Keratinocyte (primary cell): ENCODE data around the gene GAGE1. TPM values are rescaled to one million over a fixed set of nuclear protein-coding genes. Genes with fewer than 3 reads are reported as not detected.

ENCODE experiments used
- DNase-seq: peaks from one replicate; pipeline ENCODE4 v3.0.0-alpha.2; 2011; ENCODE audit warnings: low read depth, missing footprints, low spot score
- FAIRE-seq: peaks from 2 replicates; lab custom pipeline; 2011; peaks lifted over from hg19 to GRCh38; lab: Jason Lieb, UNC
- H2AFZ ChIP-seq: 2 replicates; pipeline ENCODE4 v1.6.0; 2012; ENCODE audit warnings: low read length, control low read depth, inconsistent platforms; ENCODE audit not compliant: control insufficient read depth
- H3K27ac ChIP-seq: 2 replicates; pipeline ENCODE4 v1.5.1; 2011; ENCODE audit warnings: low read length; ENCODE audit not compliant: control insufficient read depth, insufficient read depth
- H3K27me3 ChIP-seq: 3 replicates; pipeline ENCODE4 v1.6.0; 2011; ENCODE audit warnings: low read length; ENCODE audit not compliant: control insufficient read depth, insufficient read depth; ENCODE audit errors: extremely low read depth
- H3K36me3 ChIP-seq, 2 experiments: 2 replicates in 1 of 2; 3 replicates in 1 of 2; pipeline ENCODE4 v1.5.1; 2011; ENCODE audit warnings: low read length in 2 of 2, mild to moderate bottlenecking in 1 of 2; ENCODE audit not compliant: control insufficient read depth in 2 of 2, insufficient read depth in 2 of 2; ENCODE audit errors: extremely low read depth in 1 of 2
- H3K4me1 ChIP-seq: 3 replicates; pipeline ENCODE4 v1.5.1; 2011; ENCODE audit warnings: low read length; ENCODE audit not compliant: control insufficient read depth, insufficient read depth; ENCODE audit errors: extremely low read depth
- H3K4me2 ChIP-seq: 3 replicates; pipeline ENCODE4 v1.6.0; 2011; ENCODE audit warnings: low read depth, low read length; ENCODE audit not compliant: control insufficient read depth, insufficient read depth; ENCODE audit errors: extremely low read depth
- H3K4me3 ChIP-seq, 3 experiments: fragments of 200-600 bp in 1 of 3; sonication (generic) in 1 of 3; 2 replicates in 2 of 3; 3 replicates in 1 of 3; pipeline ENCODE4 v1.5.1; 2011 to 2016; ENCODE audit warnings: low read length in 3 of 3, mild to moderate bottlenecking in 3 of 3, control low read depth in 2 of 3, inconsistent platforms in 1 of 3, low read depth in 1 of 3, mixed read lengths in 1 of 3, mixed run types in 1 of 3, moderate library complexity in 1 of 3; ENCODE audit not compliant: control insufficient read depth in 2 of 3, insufficient read depth in 2 of 3; ENCODE audit errors: extremely low read depth in 1 of 3
- H3K79me2 ChIP-seq: 2 replicates; pipeline ENCODE4 v1.6.0; 2012; ENCODE audit warnings: low read length; ENCODE audit not compliant: control insufficient read depth, insufficient read depth
- H3K9ac ChIP-seq: 3 replicates; pipeline ENCODE4 v1.6.0; 2011; ENCODE audit warnings: low read length; ENCODE audit not compliant: control insufficient read depth, insufficient read depth; ENCODE audit errors: extremely low read depth
- H3K9me1 ChIP-seq: 3 replicates; pipeline ENCODE4 v1.6.0; 2011; ENCODE audit warnings: low read length; ENCODE audit not compliant: control insufficient read depth, insufficient read depth; ENCODE audit errors: extremely low read depth
- H3K9me3 ChIP-seq: 2 replicates; pipeline ENCODE4 v1.5.1; 2012; ENCODE audit warnings: low read depth, low read length; ENCODE audit not compliant: control insufficient read depth
- H4K20me1 ChIP-seq: 3 replicates; pipeline ENCODE4 v1.6.0; 2011; ENCODE audit warnings: low read length; ENCODE audit not compliant: control insufficient read depth, insufficient read depth; ENCODE audit errors: extremely low read depth
- EZH2 ChIP-seq: IDR thresholded peaks from one replicate; pipeline ENCODE4 v1.6.1; 2012; ENCODE audit warnings: inconsistent platforms, mild to moderate bottlenecking, low read length, moderate library complexity
- dilution Hi-C: fragments of 300-500 bp; cut with MboI; formaldehyde crosslinking; loops from one replicate; pipeline ENCODE4 v1.7.0; 2020; ENCODE audit warnings: low sequenced_read_pairs; ENCODE audit not compliant: extremely low pct_ligation_motif_present
- polyA plus RNA-seq, 5 experiments: library from polyadenylated mRNA; depleted of rRNA in 3 of 5; stranded (reverse) in 3 of 5; stranded (forward) in 1 of 5; unstranded in 1 of 5; fragments of >200 nt; gene quantifications; 1 replicate in 1 of 5; 2 replicates in 3 of 5; 3 replicates in 1 of 5; pipeline versions ENCODE4 v1.2.1 to v1.2.3, GENCODE V29; 2011 to 2012; ENCODE audit warnings: missing spikeins in 2 of 5, low read depth in 1 of 5, low replicate concordance in 1 of 5
- TF ChIP-seq, protein P1 (sequence below), 3 experiments: IDR thresholded peaks in 1 of 3; conservative IDR thresholded peaks in 1 of 3; optimal IDR thresholded peaks in 1 of 3; 2 replicates in 2 of 3; 3 replicates in 1 of 3; pipeline versions ENCODE3 to v1.5.1; 2011; ENCODE audit warnings: low read length in 3 of 3, mild to moderate bottlenecking in 3 of 3, moderate library complexity in 2 of 3, control low read depth in 1 of 3, inconsistent platforms in 1 of 3; ENCODE audit not compliant: insufficient read depth in 2 of 3; ENCODE audit errors: extremely low read depth in 1 of 3

GAGE1 gene
- polyA plus RNA-seq, 1 donor (not counting 4 experiments of a cell fraction or from before 2014, with no cell fraction given): not detected

DNA sequence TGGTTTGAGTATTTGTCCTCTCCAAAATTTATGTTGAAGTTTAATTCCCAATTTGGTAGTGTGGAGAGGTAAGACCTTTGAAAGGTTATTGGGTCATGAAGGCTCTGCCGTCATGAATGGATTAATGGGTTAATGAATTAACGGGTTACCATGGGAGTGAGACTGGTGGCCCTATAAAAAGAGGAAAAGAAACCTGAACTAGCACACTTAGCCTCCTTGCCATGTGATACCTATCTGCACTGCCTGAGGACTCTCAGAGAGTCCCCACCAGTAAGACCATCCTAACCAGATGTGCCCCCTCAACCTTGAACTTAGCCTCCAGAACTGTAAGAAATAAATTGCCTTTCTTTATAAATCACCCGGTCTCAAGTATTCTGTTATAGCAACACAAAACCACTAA, 57.7 kb downstream of the GAGE1 start:
- no peak overlapping the region for H2AFZ ChIP-seq
- no peaks in the 10 kb centered on the region for H3K4me1 ChIP-seq
- dilution Hi-C loops: no loop called here
- FAIRE-seq (no peak), DNase-seq (no peak)
- H3K27me3 ChIP-seq: no peaks in the 10 kb centered on the region
- TF ChIP-seq, protein P1, sequence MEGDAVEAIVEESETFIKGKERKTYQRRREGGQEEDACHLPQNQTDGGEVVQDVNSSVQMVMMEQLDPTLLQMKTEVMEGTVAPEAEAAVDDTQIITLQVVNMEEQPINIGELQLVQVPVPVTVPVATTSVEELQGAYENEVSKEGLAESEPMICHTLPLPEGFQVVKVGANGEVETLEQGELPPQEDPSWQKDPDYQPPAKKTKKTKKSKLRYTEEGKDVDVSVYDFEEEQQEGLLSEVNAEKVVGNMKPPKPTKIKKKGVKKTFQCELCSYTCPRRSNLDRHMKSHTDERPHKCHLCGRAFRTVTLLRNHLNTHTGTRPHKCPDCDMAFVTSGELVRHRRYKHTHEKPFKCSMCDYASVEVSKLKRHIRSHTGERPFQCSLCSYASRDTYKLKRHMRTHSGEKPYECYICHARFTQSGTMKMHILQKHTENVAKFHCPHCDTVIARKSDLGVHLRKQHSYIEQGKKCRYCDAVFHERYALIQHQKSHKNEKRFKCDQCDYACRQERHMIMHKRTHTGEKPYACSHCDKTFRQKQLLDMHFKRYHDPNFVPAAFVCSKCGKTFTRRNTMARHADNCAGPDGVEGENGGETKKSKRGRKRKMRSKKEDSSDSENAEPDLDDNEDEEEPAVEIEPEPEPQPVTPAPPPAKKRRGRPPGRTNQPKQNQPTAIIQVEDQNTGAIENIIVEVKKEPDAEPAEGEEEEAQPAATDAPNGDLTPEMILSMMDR (optimal IDR thresholded peaks at IDR 0.05 in 1 of 3, IDR thresholded peaks at IDR 0.05 in 1 of 3, conservative IDR thresholded peaks at IDR 0.05 in 1 of 3; ENCODE audit: extremely low read depth in 1 of 3, insufficient read depth in 2 of 3, low read length in 3 of 3): no peak
- TF ChIP-seq EZH2: no peak
- no peak overlapping the region for H3K9ac ChIP-seq
- H3K9me1 ChIP-seq: no peaks in the 10 kb centered on the region
- no peak overlapping the region for H3K27ac ChIP-seq
- no peaks in the 10 kb centered on the region for H3K9me3 ChIP-seq
- H4K20me1 ChIP-seq: no peaks in the 10 kb centered on the region
- H3K79me2 ChIP-seq: no peaks in the 10 kb centered on the region
- no peaks in the 10 kb centered on the region for H3K36me3 ChIP-seq
- H3K4me3 ChIP-seq: no peak overlapping the region
- no peak overlapping the region for H3K4me2 ChIP-seq

Other genes with a start within 250 kb of the GAGE1 start
- gene GAGE12C, start 66.8 kb upstream of the GAGE1 start, polyA plus RNA-seq: not detected in 3 replicates
- gene GAGE12D, start 57.3 kb upstream of the GAGE1 start, polyA plus RNA-seq: not detected in 3 replicates
- gene GAGE12E, start 47.7 kb upstream of the GAGE1 start, polyA plus RNA-seq: not detected in 3 replicates
- gene GAGE12F, start 38.2 kb upstream of the GAGE1 start, polyA plus RNA-seq: not detected in 3 replicates
- gene GAGE12G, start 28.6 kb upstream of the GAGE1 start, polyA plus RNA-seq: not detected in 3 replicates
- not detected in 3 replicates for gene GAGE12H, start 19.1 kb upstream of the GAGE1 start, polyA plus RNA-seq
- not detected in 3 replicates for gene GAGE2A, start 9.5 kb upstream of the GAGE1 start, polyA plus RNA-seq
- gene PAGE1, start 97.0 kb downstream of the GAGE1 start, polyA plus RNA-seq: not detected in 3 replicates
- gene PAGE4, start 230.3 kb downstream of the GAGE1 start, polyA plus RNA-seq: not detected in 3 replicates